ENCODE results near the gene IFIH1. TPM values are rescaled to one million over a fixed set of nuclear protein-coding genes. Genes with fewer than 3 reads are reported as not detected.

Gene IFIH1
- total RNA-seq, 8 experiments from 2014 or later, result 0.18 to 35.4 (median 5.5) TPM

DNA sequence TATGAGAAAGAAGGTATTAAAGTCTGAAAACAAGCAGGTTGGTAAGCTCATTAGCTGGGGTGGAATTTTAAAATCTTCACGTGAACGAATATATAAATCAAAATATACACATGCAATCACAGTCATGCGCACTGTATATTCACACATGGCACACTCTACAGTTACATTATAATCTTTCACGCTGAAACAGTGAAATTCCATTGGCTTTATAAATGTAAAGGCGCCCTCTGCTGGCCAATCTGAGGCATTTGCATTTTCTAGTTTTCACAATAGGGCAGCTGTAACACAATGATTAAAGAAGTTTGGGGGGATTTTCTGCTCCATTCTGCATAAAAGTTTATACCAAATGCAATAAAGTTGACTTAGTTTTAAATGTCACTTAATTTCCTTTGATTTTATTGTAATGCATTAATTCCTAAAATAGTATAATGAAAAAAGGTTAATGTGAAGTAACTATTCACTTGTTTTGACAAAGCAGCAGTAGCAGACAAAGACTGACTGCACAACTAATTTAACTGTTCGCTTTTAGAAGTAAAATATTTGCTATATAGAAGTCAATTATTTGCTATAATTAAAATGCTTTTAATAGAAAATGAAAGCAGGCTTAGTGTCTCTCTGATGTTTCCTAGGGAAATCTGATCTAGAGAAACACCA lies 17.2 kb downstream of the IFIH1 start:
- no peaks in the 10 kb centered on the region for H3K4me1 ChIP-seq (replicated peaks in 1 of 2)
- peak; percentile 41 to 91 (median 70) for ATAC-seq (replicated peaks in 6 of 8)
- 0 to 20% (median 4%) methylated on average over 2 to 6 of the region's 6 CpGs for WGBS, 10 experiments
- no peak overlapping the region for H3K27ac ChIP-seq
- no peak overlapping the region for H3K4me3 ChIP-seq
- in situ Hi-C loops (cut with MboI; ENCODE audit: low pct_unique_long_range_greater_than_20kb in 2 of 9, low sequenced_read_pairs in 9 of 9, unreplicated experiment in 9 of 9), result loop anchor here in 1 of 9 experiments (10.0 kb wide), 1 partner anchor 146 kb away; the partner anchor contains the start of gene GCG

DNA sequence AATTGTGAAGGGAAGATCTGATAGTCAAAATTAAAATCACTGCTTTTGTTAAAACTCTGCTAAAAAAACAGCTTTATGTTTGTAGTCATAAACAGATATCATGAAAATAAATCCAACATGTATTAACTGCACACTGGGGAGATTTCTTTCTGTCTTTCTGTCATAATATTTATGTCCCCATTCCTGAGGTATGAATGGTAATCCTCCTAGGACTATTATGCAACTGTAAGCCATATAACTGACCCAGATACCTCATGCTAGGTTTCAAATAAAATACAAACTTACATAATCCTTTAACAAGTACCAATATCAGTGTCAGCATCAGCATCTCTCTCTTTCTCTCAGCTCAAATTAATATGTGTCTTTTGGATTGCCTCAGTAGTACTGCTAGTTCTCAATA lies 18.2 kb downstream of the IFIH1 start:
- in situ Hi-C loops (cut with MboI; ENCODE audit: low pct_unique_long_range_greater_than_20kb in 2 of 9, low sequenced_read_pairs in 9 of 9, unreplicated experiment in 9 of 9), result loop anchor here in 1 of 9 experiments (10.0 kb wide), 1 partner anchor 145 kb away; the partner anchor contains the start of gene GCG
- H3K4me3 ChIP-seq, result no peak overlapping the region
- no peak overlapping the region for H3K27ac ChIP-seq
- no peak for ATAC-seq (replicated peaks in 6 of 8)
- H3K4me1 ChIP-seq (replicated peaks in 1 of 2), result no peaks in the 10 kb centered on the region

DNA sequence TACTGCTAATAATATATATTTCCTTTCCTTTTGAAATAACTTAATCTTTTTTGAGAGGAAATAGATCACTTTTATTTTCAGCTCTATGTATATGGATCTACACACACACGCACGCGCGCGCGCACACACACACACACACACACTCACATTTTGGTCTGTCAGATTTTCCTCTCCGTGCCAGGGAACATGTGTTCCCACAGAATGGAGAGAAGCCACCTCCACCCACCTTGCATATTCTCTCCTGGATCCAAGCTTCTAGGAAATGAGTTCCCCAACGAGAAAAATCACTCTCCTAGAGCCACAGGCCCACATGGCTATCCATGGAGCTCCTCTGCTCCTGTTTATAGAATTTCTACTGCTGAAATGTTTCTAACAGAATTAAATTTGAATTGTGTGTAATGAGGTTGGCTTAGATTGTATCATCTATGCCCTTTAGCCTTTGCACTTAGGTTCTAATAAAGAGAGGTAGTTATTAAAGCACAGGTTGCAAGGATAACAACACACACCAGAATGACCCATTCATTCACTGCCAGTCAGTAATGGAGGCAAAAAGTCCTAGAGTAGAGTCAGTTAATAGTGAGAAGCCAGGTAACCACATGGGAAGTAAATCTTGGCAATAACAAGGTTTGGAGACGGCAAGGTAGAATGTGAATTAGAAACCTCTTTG lies 19.7 kb downstream of the IFIH1 start:
- H3K27ac ChIP-seq, result no peak overlapping the region
- no peaks in the 10 kb centered on the region for H3K4me1 ChIP-seq (replicated peaks in 1 of 2)
- ATAC-seq (replicated peaks in 6 of 8), result no peak
- WGBS, 10 experiments, result 73 to 100% (median 96%) methylated on average over 1 to 8 of the region's 9 CpGs; no CpG with 5 or more reads in 1 of the 10 experiments
- in situ Hi-C loops (cut with MboI; ENCODE audit: low pct_unique_long_range_greater_than_20kb in 2 of 9, low sequenced_read_pairs in 9 of 9, unreplicated experiment in 9 of 9), result loop anchor here in 5 of 9 experiments (10.0 to 25.0 kb wide), 4 partner anchors 74 to 712 kb away; partner anchors contain the start of genes GCG (in 2 of the 5) and SLC4A10 (in 1 of the 5)
- no peak overlapping the region for H3K4me3 ChIP-seq

DNA sequence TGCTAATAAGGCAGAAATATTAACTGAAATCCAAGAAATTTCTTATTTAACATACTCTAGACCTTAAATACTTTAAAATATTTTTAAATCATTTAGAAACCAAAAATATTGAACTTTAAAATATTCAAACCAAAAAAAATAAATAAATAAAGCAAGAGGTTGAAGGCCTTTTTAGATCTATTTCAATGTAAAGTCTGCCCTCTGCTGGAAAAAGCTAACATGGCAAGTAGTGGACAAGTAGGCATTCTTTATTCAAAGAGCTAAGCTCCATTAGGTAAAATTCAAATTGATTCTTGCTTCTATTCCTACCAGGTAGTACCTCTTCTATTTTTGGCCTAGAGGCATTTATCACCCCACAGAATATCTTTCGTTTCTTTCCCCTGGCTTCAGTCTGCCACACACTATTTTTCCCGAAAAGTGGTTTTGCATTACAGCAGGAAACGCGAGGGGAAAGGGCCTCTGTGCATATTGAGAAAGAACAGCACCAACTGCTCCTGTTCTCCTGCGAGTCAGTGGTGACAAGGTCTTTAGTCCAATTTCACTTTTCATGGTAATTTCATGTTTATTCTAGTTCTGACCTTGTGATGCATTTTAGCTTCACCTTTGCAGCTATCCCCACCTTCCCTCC lies 20.4 kb downstream of the IFIH1 start:
- Histone ChIP-seq H3K4me1 (replicated peaks in 1 of 2) (no peaks in the 10 kb centered on the region), H3K4me3 (no peak overlapping the region), H3K27ac (no peak overlapping the region)
- 0 to 67% (median 48%) methylated on average over 1 to 5 of the region's 5 CpGs; no CpG with 5 or more reads in 2 of the 10 experiments for WGBS, 10 experiments
- in situ Hi-C loops (cut with MboI; ENCODE audit: low pct_unique_long_range_greater_than_20kb in 2 of 9, low sequenced_read_pairs in 9 of 9, unreplicated experiment in 9 of 9), result loop anchor here in 5 of 9 experiments (10.0 to 25.0 kb wide), 4 partner anchors 73 to 711 kb away; partner anchors contain the start of genes GCG (in 2 of the 5) and SLC4A10 (in 1 of the 5)
- ATAC-seq (replicated peaks in 6 of 8), result peak in 3 of 8 experiments; percentile 60 to 70 (median 63)

DNA sequence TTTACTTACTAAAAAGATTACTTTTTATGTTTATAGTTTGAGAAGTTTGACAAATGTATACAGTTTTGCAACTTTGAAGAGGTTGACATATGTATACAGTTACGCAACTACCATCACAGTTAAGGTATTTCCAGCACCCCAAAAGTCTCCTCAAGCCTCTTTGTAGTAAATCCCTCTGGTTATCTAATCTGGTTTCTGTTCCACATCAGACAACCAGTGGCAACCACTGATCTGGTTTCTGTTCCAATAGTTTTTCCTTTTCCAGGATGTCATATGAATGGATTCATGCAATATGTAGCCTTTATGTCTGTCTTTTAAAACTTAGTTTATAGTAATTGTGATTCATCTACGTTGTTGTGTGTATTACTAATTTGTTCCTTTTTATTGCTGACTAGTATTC lies 23.5 kb downstream of the IFIH1 start:
- ATAC-seq (replicated peaks in 6 of 8), result no peak
- Histone ChIP-seq H3K27ac (no peak overlapping the region), H3K4me3 (no peak overlapping the region), H3K4me1 (replicated peaks in 1 of 2) (no peaks in the 10 kb centered on the region)
- 79 to 94% (median 85%) methylated on average over 1 to 2 of the region's 2 CpGs for WGBS, 10 experiments
- in situ Hi-C loops (cut with MboI; ENCODE audit: low pct_unique_long_range_greater_than_20kb in 2 of 9, low sequenced_read_pairs in 9 of 9, unreplicated experiment in 9 of 9), result loop anchor here in 5 of 9 experiments (10.0 to 25.0 kb wide), 4 partner anchors 70 to 708 kb away; partner anchors contain the start of genes GCG (in 2 of the 5) and SLC4A10 (in 1 of the 5)

DNA sequence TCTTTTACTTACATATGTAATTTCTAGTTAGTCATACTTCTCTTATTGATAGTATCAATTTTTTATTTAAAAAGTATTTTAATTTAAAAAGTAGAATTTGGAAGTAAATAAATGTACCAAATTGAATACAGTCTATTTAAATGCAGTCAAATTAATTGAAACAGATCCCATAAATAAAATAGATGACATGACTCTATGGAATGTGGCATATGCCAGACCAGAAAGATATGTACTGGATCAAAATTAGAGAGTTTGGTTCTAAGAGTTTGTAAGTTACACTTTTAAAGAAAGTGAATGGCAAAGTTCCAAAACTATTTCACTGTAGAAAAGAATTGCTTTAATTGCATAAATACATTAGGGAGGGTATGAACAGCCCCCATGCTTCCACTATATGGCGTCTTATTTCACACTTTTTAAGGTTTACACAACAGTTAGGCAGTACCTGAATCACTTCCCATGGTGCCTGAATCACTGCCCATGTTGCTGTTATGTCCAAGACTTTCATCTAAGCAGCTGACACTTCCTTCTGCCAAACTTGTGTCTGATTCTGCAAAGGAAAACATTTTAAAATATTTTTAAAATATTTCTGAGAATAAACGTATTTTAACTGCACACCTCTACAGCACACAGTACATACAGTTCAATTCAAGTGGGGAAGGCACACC lies 25.2 kb downstream of the IFIH1 start:
- Histone ChIP-seq H3K4me3 (no peak overlapping the region), H3K4me1 (replicated peaks in 1 of 2) (no peaks in the 10 kb centered on the region), H3K27ac (no peak overlapping the region)
- no peak for ATAC-seq (replicated peaks in 6 of 8)
- in situ Hi-C loops (cut with MboI; ENCODE audit: low pct_unique_long_range_greater_than_20kb in 2 of 9, low sequenced_read_pairs in 9 of 9, unreplicated experiment in 9 of 9), result loop anchor here in 5 of 9 experiments (10.0 to 25.0 kb wide), 4 partner anchors 68 to 706 kb away; partner anchors contain the start of genes GCG (in 2 of the 5) and SLC4A10 (in 1 of the 5)
- 11 to 100% (median 69%) methylated on average over 1 to 2 of the region's 2 CpGs; no CpG with 5 or more reads in 3 of the 10 experiments for WGBS, 10 experiments

DNA sequence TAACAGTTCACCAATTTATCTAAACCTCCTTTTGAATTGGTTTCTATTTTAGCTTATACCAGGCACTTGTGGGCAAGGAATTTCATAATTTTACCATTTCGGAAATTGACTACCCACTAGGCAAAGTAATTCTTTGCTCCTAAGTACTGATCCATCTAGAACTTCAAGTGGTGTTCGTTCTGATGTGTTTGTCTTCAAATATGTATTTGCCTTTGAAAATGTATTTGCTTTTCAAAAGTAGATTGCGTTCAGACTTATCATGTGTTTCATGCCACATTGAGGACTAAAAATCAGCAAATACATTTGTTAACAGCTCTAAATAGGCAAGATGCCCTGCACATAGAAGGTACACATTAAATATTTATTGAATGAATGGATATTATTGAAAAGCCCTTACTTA lies 26.7 kb downstream of the IFIH1 start:
- no peak overlapping the region for H3K4me3 ChIP-seq
- no peak overlapping the region for H3K27ac ChIP-seq
- no peak for ATAC-seq (replicated peaks in 6 of 8)
- 75 to 100% (median 93%) methylated on average over 2 to 3 of the region's 3 CpGs; no CpG with 5 or more reads in 2 of the 10 experiments for WGBS, 10 experiments
- no peaks in the 10 kb centered on the region for H3K4me1 ChIP-seq (replicated peaks in 1 of 2)
- in situ Hi-C loops (cut with MboI; ENCODE audit: low pct_unique_long_range_greater_than_20kb in 2 of 9, low sequenced_read_pairs in 9 of 9, unreplicated experiment in 9 of 9), result loop anchor here in 5 of 9 experiments (10.0 to 25.0 kb wide), 4 partner anchors 67 to 704 kb away; partner anchors contain the start of genes GCG (in 2 of the 5) and SLC4A10 (in 1 of the 5)

DNA sequence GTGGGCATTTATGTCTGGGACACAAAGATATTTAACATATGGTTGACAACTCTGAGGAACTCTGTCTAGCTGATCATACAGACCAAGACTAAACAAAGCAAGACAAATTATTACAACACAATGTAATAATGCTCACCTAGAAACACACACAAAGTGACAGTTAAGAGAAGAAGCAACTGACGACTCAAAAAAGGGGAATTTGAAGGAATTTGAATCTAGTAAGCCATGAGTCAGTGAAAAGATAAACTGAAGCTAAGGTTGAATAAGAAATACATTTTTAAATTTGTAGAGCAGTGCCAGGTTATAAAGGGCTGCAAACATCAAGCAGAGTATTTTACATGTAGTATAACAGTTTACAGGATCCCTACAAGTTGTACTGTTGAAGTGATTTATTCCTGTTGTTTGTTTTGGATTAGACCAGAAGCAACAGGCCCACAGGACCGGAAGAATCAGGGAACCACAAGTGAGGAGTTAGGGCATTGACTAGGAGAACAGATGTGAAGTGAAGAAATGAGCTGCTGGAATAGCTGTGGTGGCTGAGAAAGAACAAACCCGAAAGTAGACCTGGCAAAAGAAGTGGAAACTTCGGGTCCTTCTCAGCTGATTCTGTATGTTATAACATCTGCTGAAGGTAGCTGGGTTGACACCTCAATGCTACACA lies 35.6 kb downstream of the IFIH1 start:
- Histone ChIP-seq H3K27ac (no peak overlapping the region), H3K4me1 (replicated peaks in 1 of 2) (no peaks in the 10 kb centered on the region), H3K4me3 (no peak overlapping the region)
- no peak for ATAC-seq (replicated peaks in 6 of 8)
- in situ Hi-C loops (cut with MboI; ENCODE audit: low pct_unique_long_range_greater_than_20kb in 2 of 9, low sequenced_read_pairs in 9 of 9, unreplicated experiment in 9 of 9), result loop anchor here in 4 of 9 experiments (25.0 kb wide), 3 partner anchors 121 to 696 kb away; partner anchors contain the start of genes GCG (in 2 of the 4) and SLC4A10 (in 1 of the 4)
- 33 to 93% (median 84%) methylated on average over 1 to 4 of the region's 4 CpGs for WGBS, 10 experiments

DNA sequence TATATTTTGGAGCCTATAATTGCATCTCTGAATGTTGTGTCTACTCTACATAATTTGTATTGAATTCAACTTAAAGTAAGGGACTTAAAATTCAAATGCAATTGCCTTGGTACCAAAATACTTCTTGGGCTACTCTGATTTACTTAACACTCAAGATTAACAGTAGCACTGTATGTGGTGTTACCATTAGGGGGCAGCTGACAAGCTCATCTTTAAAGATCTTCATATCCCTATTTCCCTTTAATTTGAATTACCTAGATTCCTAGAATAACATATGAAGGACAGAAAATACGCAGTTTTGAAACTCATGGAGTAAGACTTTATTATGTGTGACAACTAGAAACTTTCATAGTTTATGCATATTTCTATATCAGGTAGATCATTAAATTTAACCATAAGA lies 37.8 kb downstream of the IFIH1 start:
- in situ Hi-C loops (cut with MboI; ENCODE audit: low pct_unique_long_range_greater_than_20kb in 2 of 9, low sequenced_read_pairs in 9 of 9, unreplicated experiment in 9 of 9), result loop anchor here in 4 of 9 experiments (25.0 kb wide), 3 partner anchors 118 to 693 kb away; partner anchors contain the start of genes GCG (in 2 of the 4) and SLC4A10 (in 1 of the 4)
- WGBS, 10 experiments, result 60 to 100% (median 89%) methylated on average over 1 of the region's 1 CpG; no CpG with 5 or more reads in 2 of the 10 experiments
- H3K27ac ChIP-seq, result no peak overlapping the region
- H3K4me3 ChIP-seq, result no peak overlapping the region
- no peaks in the 10 kb centered on the region for H3K4me1 ChIP-seq (replicated peaks in 1 of 2)
- no peak for ATAC-seq (replicated peaks in 6 of 8)

DNA sequence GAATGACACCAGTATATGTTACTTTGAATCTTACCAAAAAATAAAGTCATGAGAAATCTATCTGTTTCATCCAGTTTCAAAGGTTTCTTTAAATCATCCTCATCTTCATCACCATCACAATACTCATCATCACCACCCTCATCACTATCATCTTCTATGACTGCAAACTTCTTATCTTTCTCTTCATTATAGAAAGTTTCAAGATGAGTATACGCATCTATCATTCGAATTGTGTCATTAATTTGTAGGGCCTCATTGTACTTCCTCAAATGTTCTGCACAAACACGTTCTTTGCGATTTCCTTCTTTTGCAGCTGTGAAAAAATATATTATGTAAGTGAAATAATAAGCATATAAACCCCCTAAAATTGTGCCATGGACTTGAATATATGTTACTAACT lies 41.1 kb downstream of the IFIH1 start:
- no peak for ATAC-seq (replicated peaks in 6 of 8)

DNA sequence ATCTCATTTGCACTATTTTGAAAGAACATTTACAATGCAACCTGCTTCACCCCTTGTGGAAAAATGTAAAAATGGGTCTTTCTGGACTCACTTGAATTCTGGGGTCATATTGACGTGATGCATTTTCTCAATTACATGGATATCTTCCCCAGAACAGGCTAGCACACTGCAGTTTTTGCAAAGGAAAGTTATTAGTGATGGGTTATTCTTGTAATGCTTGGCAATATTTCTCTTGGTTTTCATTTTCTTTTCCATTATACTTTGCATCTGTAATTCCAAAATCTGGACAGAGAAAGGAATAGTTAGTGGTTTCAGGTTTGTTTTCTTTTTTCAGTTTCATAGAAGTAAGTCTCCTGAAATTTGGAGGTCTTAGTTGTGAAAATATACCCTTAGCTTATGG lies 50.5 kb downstream of the IFIH1 start:
- 17 to 100% (median 94%) methylated on average over 1 of the region's 1 CpG; no CpG with 5 or more reads in 2 of the 10 experiments for WGBS, 10 experiments
- in situ Hi-C loops (cut with MboI; ENCODE audit: low pct_unique_long_range_greater_than_20kb in 2 of 9, low sequenced_read_pairs in 9 of 9, unreplicated experiment in 9 of 9), result no loop called here
- Histone ChIP-seq H3K4me3 (no peak overlapping the region), H3K4me1 (replicated peaks in 1 of 2) (no peaks in the 10 kb centered on the region), H3K27ac (no peak overlapping the region)
- no peak for ATAC-seq (replicated peaks in 6 of 8)

More for the DNA sequence above, 41.1 kb downstream of the IFIH1 start:
- H3K4me1 ChIP-seq (replicated peaks in 1 of 2), result no peaks in the 10 kb centered on the region
- 83 to 100% (median 96%) methylated on average over 1 to 4 of the region's 4 CpGs for WGBS, 10 experiments
- in situ Hi-C loops (cut with MboI; ENCODE audit: low pct_unique_long_range_greater_than_20kb in 2 of 9, low sequenced_read_pairs in 9 of 9, unreplicated experiment in 9 of 9), result loop anchor here in 4 of 9 experiments (25.0 kb wide), 3 partner anchors 115 to 690 kb away; partner anchors contain the start of genes GCG (in 2 of the 4) and SLC4A10 (in 1 of the 4)
- H3K27ac ChIP-seq, result no peak overlapping the region
- H3K4me3 ChIP-seq, result no peak overlapping the region

DNA sequence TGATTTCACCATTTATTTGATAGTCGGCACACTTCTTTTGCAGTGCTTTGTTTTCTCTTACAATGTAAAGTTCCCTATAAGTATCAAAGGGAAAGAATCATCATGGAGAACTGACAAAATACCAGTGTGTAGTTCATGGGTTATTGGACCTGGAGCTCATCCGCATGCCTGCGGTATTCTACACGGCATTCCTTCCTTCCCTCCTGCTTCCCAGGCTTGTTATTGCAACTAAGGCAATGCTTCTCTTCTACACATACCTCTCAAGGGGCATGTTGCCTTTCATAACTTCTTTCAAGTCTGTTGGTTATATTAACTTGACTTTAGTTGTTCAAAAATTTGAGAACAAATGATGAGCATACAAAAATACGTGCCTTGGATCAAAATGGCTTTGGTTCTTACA lies 51.0 kb downstream of the IFIH1 start:
- no peak for ATAC-seq (replicated peaks in 6 of 8)
- Histone ChIP-seq H3K4me1 (replicated peaks in 1 of 2) (no peaks in the 10 kb centered on the region), H3K4me3 (no peak overlapping the region), H3K27ac (no peak overlapping the region)
- in situ Hi-C loops (cut with MboI; ENCODE audit: low pct_unique_long_range_greater_than_20kb in 2 of 9, low sequenced_read_pairs in 9 of 9, unreplicated experiment in 9 of 9), result no loop called here
- WGBS, 10 experiments, result 80 to 100% (median 93%) methylated on average over 2 to 5 of the region's 5 CpGs
